K562 (cell line): Measurements from ENCODE around the gene ZNF646. TPM values are rescaled to one million over a fixed set of nuclear protein-coding genes. Genes with fewer than 3 reads are reported as not detected.
A peak's percentile ranks its signal among the peaks of the same experiment; 100 is the strongest.

Experiments used
- BCOR ChIP-seq: fragments of 450-650 bp; IDR thresholded peaks from 2 replicates; pipeline ENCODE4 v1.6.1; 2016
- MED1 ChIP-seq: sonication (generic); formaldehyde crosslinking; IDR thresholded peaks from 2 replicates; pipeline ENCODE4 v1.8.1; 2023; ENCODE audit warnings: missing genetic modification reagents, borderline replicate concordance
- NFE2 ChIP-seq: IDR thresholded peaks from 2 replicates; pipeline ENCODE4 v1.6.1; 2014; ENCODE audit warnings: antibody characterized with exemption, low read depth
- NR4A1 ChIP-seq, 2 experiments: fragments of 250-450 bp in 1 of 2; fragments of 450-650 bp in 1 of 2; sonication (Bioruptor Pico) in 1 of 2; IDR thresholded peaks; 2 replicates each; pipeline versions ENCODE4 v1.4.0 to v1.6.1; 2016 to 2020; ENCODE audit warnings: mild to moderate bottlenecking in 2 of 2, missing compliant biosample characterization in 1 of 2, missing genetic modification characterization in 1 of 2, moderate library complexity in 1 of 2
- OTX1 ChIP-seq: fragments of 450-650 bp; formaldehyde crosslinking; IDR thresholded peaks from 2 replicates; pipeline ENCODE4 v1.4.0; 2022; ENCODE audit warnings: mild to moderate bottlenecking
- POLR3G ChIP-seq: IDR thresholded peaks from 2 replicates; pipeline ENCODE4 v1.6.1; 2011; ENCODE audit not compliant: insufficient read length, insufficient replicate concordance; ENCODE audit errors: extremely low read depth
- ZC3H4 ChIP-seq: sonication (generic); formaldehyde crosslinking; IDR thresholded peaks from 2 replicates; pipeline ENCODE4 v1.9.0; 2021; ENCODE audit warnings: missing genetic modification reagents, borderline replicate concordance
- ZFP1 ChIP-seq: fragments of 450-650 bp; formaldehyde crosslinking; IDR thresholded peaks from 2 replicates; pipeline ENCODE4 v1.4.0; 2020; ENCODE audit warnings: mild to moderate bottlenecking, mixed read lengths
- ZNF699 ChIP-seq: fragments of 250-450 bp; sonication (Bioruptor Pico); IDR thresholded peaks from 2 replicates; pipeline ENCODE4 v1.8.0; 2021; ENCODE audit warnings: mild to moderate bottlenecking, moderate library complexity; ENCODE audit not compliant: insufficient replicate concordance
- polyA plus RNA-seq, 8 experiments: library from polyadenylated mRNA; depleted of rRNA in 4 of 8; stranded (reverse) in 5 of 8; unstranded in 3 of 8; fragments of >200 nt; fragmentation: Nextera tagmentation in 2 of 8; fragmentation: Illumina TruSeq in 1 of 8; extraction: Ambion mirVana in 2 of 8; extraction: Trizol in 1 of 8; gene quantifications; 2 replicates each; pipeline versions ENCODE4 v1.2.1 to v1.2.3, GENCODE V29; 2011 to 2014; ENCODE audit warnings: inconsistent platforms in 1 of 8, missing spikeins in 1 of 8
- total RNA-seq, 7 experiments: library from RNA; depleted of rRNA in 6 of 7; stranded (reverse); fragments of >200 nt in 6 of 7; fragmentation: Illumina TruSeq in 2 of 7; extraction: Trizol in 2 of 7; gene quantifications; 2 replicates each; pipeline versions ENCODE4 v1.2.1 to v1.2.3, GENCODE V29; 2011 to 2021; ENCODE audit warnings: low replicate concordance in 1 of 7
- TF ChIP-seq, protein P1 (sequence below), 2 experiments: IDR thresholded peaks; 2 replicates each; pipeline ENCODE4 v1.6.1; 2012; ENCODE audit warnings: improper control_type of control experiment in 2 of 2, low read depth in 2 of 2, low read length in 2 of 2, borderline replicate concordance in 1 of 2
- TF ChIP-seq, protein P2 (sequence below): fragments of 200-800 bp; sonication (Bioruptor generic); IDR thresholded peaks from 2 replicates; pipeline ENCODE4 v1.6.1; 2016; ENCODE audit warnings: missing genetic modification characterization, missing compliant biosample characterization
- TF ChIP-seq, protein P3 (sequence below): sonication (generic); formaldehyde crosslinking; IDR thresholded peaks from 2 replicates; pipeline ENCODE4 v1.8.1; 2023; ENCODE audit warnings: mild to moderate bottlenecking, missing genetic modification reagents
- TF ChIP-seq, protein P4 (sequence below): sonication (generic); formaldehyde crosslinking; IDR thresholded peaks from 2 replicates; pipeline ENCODE4 v1.8.0; 2022; ENCODE audit warnings: mild to moderate bottlenecking, missing genetic modification reagents

The ZNF646 gene
- total and polyA plus RNA-seq, 9 of the 15 experiments (the other 6 are each of a cell fraction or from before 2014, with no cell fraction given), result 0.08 to 20.6 (median 8.0) TPM

DNA sequence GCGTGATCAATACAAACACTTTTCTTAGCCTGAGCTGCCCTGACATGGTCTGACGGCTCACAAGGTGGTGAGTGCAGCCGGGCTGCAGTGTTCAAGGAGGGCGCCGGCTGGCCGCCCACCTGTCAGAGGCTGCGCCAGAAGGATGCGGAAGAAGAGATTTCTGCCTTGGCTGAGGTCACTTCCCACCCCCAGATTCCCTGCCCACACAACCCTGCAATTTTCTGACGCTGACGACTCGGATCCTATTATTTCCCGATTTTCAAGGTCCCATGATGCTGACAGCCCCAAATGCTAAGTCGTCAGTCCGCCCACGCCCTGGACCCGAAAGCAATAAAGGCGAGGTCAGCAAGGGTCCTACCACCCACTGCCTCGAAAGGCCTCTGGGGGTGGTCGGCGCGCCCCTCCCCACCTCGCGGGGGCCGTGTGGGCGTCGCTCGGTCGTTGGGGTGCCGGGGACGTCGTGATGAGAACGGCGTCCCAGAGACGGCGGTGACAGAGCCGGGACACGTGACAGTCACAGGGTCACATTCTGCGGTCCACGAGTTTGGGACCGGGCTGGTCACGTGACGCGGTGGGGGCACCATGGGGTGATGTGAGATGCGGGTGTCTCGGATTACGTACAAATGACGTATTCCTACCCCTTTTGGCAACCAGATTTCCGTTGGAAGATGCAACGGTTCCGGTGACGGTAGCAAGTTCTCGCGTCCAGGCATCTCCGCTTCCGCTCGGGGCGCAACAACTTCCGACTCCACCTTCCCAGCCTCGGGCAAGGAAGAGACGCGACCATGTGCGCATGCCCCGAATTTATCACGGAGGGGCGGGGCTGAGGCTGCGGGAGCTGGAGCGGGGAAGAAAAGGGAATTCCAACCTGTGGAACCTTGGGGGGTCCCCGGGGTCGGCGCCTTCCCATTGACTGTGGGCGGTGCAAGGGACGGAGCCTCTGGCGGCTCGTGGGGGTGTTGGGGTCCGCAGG lies 41.2 kb upstream of the ZNF646 start, which contains the start of gene STX4 (continued):
- TF ChIP-seq, protein P1, sequence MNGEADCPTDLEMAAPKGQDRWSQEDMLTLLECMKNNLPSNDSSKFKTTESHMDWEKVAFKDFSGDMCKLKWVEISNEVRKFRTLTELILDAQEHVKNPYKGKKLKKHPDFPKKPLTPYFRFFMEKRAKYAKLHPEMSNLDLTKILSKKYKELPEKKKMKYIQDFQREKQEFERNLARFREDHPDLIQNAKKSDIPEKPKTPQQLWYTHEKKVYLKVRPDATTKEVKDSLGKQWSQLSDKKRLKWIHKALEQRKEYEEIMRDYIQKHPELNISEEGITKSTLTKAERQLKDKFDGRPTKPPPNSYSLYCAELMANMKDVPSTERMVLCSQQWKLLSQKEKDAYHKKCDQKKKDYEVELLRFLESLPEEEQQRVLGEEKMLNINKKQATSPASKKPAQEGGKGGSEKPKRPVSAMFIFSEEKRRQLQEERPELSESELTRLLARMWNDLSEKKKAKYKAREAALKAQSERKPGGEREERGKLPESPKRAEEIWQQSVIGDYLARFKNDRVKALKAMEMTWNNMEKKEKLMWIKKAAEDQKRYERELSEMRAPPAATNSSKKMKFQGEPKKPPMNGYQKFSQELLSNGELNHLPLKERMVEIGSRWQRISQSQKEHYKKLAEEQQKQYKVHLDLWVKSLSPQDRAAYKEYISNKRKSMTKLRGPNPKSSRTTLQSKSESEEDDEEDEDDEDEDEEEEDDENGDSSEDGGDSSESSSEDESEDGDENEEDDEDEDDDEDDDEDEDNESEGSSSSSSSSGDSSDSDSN (IDR thresholded peaks at IDR 0.05; ENCODE audit: borderline replicate concordance in 1 of 2, low read depth in 2 of 2, low read length in 2 of 2), result 0 out of 4 replicates have a peak, but pooled peaks have one; percentile 9 to 18
- TF ChIP-seq ZNF699 (CRISPR knock-in tag) (no peak), NR4A1 (CRISPR knock-in tag; IDR thresholded peaks at IDR 0.05) (peak; percentile 78; the same call in 1 of the 2 replicates), NR4A1 (tag; IDR thresholded peaks at IDR 0.05) (peak; percentile 74; the same call in 1 of the 2 replicates), ZFP1 (no peak), BCOR (peak; percentile 57; the same call in 1 of the 2 replicates), ZC3H4 (no peak; the same call in 1 of the 2 replicates), OTX1 (peak; percentile 36; the same call in 1 of the 2 replicates), NFE2 (peak; percentile 36; the same call in 1 of the 2 replicates), MED1 (CRISPR knock-in tag) (no peak), POLR3G (no peak)
- TF ChIP-seq, protein P2, sequence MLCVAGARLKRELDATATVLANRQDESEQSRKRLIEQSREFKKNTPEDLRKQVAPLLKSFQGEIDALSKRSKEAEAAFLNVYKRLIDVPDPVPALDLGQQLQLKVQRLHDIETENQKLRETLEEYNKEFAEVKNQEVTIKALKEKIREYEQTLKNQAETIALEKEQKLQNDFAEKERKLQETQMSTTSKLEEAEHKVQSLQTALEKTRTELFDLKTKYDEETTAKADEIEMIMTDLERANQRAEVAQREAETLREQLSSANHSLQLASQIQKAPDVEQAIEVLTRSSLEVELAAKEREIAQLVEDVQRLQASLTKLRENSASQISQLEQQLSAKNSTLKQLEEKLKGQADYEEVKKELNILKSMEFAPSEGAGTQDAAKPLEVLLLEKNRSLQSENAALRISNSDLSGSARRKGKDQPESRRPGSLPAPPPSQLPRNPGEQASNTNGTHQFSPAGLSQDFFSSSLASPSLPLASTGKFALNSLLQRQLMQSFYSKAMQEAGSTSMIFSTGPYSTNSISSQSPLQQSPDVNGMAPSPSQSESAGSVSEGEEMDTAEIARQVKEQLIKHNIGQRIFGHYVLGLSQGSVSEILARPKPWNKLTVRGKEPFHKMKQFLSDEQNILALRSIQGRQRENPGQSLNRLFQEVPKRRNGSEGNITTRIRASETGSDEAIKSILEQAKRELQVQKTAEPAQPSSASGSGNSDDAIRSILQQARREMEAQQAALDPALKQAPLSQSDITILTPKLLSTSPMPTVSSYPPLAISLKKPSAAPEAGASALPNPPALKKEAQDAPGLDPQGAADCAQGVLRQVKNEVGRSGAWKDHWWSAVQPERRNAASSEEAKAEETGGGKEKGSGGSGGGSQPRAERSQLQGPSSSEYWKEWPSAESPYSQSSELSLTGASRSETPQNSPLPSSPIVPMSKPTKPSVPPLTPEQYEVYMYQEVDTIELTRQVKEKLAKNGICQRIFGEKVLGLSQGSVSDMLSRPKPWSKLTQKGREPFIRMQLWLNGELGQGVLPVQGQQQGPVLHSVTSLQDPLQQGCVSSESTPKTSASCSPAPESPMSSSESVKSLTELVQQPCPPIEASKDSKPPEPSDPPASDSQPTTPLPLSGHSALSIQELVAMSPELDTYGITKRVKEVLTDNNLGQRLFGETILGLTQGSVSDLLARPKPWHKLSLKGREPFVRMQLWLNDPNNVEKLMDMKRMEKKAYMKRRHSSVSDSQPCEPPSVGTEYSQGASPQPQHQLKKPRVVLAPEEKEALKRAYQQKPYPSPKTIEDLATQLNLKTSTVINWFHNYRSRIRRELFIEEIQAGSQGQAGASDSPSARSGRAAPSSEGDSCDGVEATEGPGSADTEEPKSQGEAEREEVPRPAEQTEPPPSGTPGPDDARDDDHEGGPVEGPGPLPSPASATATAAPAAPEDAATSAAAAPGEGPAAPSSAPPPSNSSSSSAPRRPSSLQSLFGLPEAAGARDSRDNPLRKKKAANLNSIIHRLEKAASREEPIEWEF (CRISPR knock-in tag), result no peak
- TF ChIP-seq, protein P3, sequence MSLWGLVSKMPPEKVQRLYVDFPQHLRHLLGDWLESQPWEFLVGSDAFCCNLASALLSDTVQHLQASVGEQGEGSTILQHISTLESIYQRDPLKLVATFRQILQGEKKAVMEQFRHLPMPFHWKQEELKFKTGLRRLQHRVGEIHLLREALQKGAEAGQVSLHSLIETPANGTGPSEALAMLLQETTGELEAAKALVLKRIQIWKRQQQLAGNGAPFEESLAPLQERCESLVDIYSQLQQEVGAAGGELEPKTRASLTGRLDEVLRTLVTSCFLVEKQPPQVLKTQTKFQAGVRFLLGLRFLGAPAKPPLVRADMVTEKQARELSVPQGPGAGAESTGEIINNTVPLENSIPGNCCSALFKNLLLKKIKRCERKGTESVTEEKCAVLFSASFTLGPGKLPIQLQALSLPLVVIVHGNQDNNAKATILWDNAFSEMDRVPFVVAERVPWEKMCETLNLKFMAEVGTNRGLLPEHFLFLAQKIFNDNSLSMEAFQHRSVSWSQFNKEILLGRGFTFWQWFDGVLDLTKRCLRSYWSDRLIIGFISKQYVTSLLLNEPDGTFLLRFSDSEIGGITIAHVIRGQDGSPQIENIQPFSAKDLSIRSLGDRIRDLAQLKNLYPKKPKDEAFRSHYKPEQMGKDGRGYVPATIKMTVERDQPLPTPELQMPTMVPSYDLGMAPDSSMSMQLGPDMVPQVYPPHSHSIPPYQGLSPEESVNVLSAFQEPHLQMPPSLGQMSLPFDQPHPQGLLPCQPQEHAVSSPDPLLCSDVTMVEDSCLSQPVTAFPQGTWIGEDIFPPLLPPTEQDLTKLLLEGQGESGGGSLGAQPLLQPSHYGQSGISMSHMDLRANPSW, result no peak; the same call in 1 of the 2 replicates
- TF ChIP-seq, protein P4, sequence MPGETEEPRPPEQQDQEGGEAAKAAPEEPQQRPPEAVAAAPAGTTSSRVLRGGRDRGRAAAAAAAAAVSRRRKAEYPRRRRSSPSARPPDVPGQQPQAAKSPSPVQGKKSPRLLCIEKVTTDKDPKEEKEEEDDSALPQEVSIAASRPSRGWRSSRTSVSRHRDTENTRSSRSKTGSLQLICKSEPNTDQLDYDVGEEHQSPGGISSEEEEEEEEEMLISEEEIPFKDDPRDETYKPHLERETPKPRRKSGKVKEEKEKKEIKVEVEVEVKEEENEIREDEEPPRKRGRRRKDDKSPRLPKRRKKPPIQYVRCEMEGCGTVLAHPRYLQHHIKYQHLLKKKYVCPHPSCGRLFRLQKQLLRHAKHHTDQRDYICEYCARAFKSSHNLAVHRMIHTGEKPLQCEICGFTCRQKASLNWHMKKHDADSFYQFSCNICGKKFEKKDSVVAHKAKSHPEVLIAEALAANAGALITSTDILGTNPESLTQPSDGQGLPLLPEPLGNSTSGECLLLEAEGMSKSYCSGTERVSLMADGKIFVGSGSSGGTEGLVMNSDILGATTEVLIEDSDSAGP, result no peak; the same call in 1 of the 2 replicates
